KMS-11 (cell line): ENCODE data around the gene CAVIN1.
A peak's percentile ranks its signal among the peaks of the same experiment; 100 is the strongest.
"Not testable (repeated sequence)": the region's sequence is repeated elsewhere in the genome, so short reads cannot be mapped to it uniquely, and the experiment has no call there.

ENCODE experiments used
- H2AFZ ChIP-seq: fragments of 200-600 bp; sonication (generic); 2 replicates; pipeline ENCODE4 v1.6.1; 2016; ENCODE audit warnings: antibody characterized with exemption, mixed run types, low read depth
- H3K27ac ChIP-seq: fragments of 200-600 bp; sonication (generic); 2 replicates; pipeline ENCODE4 v1.6.1; 2016; ENCODE audit warnings: mild to moderate bottlenecking, mixed run types
- H3K27me3 ChIP-seq: fragments of 200-600 bp; sonication (generic); 2 replicates; pipeline ENCODE4 v1.6.1; 2017; ENCODE audit warnings: mild to moderate bottlenecking, low read depth, mixed run types, moderate library complexity; ENCODE audit not compliant: insufficient read depth
- H3K36me3 ChIP-seq: fragments of 200-600 bp; sonication (generic); 2 replicates; pipeline ENCODE4 v1.6.1; 2017; ENCODE audit warnings: mild to moderate bottlenecking, mixed run types; ENCODE audit not compliant: insufficient read depth
- H3K4me1 ChIP-seq: fragments of 200-600 bp; sonication (generic); 2 replicates; pipeline ENCODE4 v1.6.1; 2016; ENCODE audit warnings: mild to moderate bottlenecking, low read depth, mixed run types; ENCODE audit not compliant: poor library complexity, severe bottlenecking
- H3K4me2 ChIP-seq: fragments of 200-600 bp; sonication (generic); 2 replicates; pipeline ENCODE4 v1.7.0; 2016; ENCODE audit warnings: mild to moderate bottlenecking, mixed run types
- H3K4me3 ChIP-seq: fragments of 200-600 bp; sonication (generic); IDR thresholded peaks from 2 replicates; pipeline ENCODE4 v1.6.1; 2017; ENCODE audit warnings: low read depth, low read length, mixed read lengths; ENCODE audit not compliant: insufficient read depth
- H3K79me2 ChIP-seq: fragments of 200-600 bp; sonication (generic); 2 replicates; pipeline ENCODE4 v1.6.1; 2016; ENCODE audit warnings: low read depth, mixed run types; ENCODE audit not compliant: insufficient read depth
- H3K9ac ChIP-seq: fragments of 200-600 bp; sonication (generic); 2 replicates; pipeline ENCODE4 v1.6.1; 2016; ENCODE audit warnings: mild to moderate bottlenecking, mixed run types
- H4K20me1 ChIP-seq: fragments of 200-600 bp; sonication (generic); 2 replicates; pipeline ENCODE4 v1.6.1; 2016; ENCODE audit warnings: mild to moderate bottlenecking, mixed run types; ENCODE audit not compliant: insufficient read depth
- TF ChIP-seq, protein P1 (sequence below): fragments of 200-600 bp; sonication (generic); conservative IDR thresholded peaks from 2 replicates; pipeline ENCODE4 v1.6.1; 2017; ENCODE audit warnings: low read depth, mild to moderate bottlenecking, antibody characterized with exemption, low read length, moderate library complexity, mixed read lengths

CAVIN1 gene

DNA sequence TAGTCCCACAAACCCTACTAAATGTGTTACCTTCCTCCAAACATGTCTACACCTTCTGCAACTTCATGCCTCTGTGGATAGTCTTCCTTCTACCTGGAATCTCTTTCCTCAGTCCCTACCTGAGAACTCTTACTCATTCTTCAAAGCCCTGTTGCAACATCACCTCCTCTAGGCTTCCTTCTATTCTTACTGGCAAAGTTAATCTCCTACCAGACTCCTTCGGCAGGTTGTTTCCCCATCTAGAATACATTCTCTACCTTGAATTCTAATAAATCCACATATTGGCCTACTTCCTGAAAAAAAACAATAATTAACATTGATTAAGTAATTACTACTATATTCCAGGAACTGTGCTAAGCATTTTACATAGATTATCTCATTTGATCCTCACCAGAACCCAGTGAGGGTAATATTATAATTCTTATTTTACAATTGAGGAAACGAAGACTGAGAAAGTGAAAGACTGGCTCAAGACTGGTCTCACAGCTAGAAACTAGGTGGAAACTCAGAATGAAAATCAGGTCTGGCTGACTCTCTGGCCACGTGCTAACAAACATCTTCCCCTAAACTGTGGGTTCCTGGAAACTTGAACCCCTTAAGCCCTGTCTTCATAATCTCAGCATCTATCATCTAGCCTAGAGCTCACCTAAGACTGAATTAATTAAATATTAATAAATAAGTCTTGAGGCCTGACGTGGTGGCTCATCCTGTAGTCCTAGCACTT, 30.2 kb downstream of the CAVIN1 start:
- no peaks in the 10 kb centered on the region for H4K20me1 ChIP-seq
- no peak overlapping the region for H3K27ac ChIP-seq
- no peaks in the 10 kb centered on the region for H3K79me2 ChIP-seq
- no peak overlapping the region for H3K9ac ChIP-seq
- peaks cover 9% of the 10 kb centered on the region for H3K4me1 ChIP-seq
- no peaks in the 10 kb centered on the region for H3K27me3 ChIP-seq
- TF ChIP-seq, protein P1, sequence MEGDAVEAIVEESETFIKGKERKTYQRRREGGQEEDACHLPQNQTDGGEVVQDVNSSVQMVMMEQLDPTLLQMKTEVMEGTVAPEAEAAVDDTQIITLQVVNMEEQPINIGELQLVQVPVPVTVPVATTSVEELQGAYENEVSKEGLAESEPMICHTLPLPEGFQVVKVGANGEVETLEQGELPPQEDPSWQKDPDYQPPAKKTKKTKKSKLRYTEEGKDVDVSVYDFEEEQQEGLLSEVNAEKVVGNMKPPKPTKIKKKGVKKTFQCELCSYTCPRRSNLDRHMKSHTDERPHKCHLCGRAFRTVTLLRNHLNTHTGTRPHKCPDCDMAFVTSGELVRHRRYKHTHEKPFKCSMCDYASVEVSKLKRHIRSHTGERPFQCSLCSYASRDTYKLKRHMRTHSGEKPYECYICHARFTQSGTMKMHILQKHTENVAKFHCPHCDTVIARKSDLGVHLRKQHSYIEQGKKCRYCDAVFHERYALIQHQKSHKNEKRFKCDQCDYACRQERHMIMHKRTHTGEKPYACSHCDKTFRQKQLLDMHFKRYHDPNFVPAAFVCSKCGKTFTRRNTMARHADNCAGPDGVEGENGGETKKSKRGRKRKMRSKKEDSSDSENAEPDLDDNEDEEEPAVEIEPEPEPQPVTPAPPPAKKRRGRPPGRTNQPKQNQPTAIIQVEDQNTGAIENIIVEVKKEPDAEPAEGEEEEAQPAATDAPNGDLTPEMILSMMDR: no peak
- no peak overlapping the region for H3K4me3 ChIP-seq
- no peak overlapping the region for H3K4me2 ChIP-seq
- H2AFZ ChIP-seq: no peak overlapping the region
- no peaks in the 10 kb centered on the region for H3K36me3 ChIP-seq

DNA sequence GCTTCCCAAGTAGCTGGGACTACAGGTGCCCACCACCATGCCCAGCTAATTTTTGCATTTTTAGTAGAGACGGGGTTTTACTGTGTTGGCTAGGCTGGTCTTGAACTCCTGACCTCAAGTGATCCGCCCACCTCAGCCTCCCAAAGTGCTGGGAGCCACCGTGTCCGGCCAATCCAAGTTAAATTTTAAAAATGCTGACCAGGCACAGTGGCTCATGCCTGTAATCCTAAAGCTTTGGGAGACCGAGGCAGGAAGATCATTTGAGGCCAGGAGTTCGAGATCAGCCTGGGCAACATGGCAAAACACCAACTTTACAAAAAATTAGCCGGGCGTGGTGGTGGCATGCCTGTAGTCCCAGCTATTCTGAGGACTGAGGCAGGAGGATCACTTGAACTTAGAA, 31.6 kb downstream of the CAVIN1 start:
- not testable (repeated sequence) for H3K4me3 ChIP-seq
- H3K4me1 ChIP-seq: peaks cover 21% of the 10 kb centered on the region

DNA sequence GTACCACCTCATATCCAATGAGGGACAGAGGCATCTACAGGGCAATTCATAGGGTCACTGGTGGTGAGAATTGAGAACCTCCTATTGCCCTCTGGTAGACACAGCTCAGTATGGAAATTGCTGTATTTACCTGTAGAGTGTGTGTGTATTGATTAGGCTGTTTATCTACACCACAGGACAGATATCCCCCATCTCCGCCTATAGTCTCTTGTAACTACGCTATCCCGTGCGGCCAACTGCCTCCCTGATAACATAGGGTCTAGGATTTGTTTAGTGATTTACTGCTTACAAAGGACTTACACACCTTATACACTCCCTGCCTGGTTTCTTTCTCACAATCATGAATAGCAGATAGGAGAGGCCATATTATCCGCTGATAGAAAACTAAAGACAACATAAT, 33.2 kb downstream of the CAVIN1 start:
- Histone ChIP-seq H3K4me1 (peaks cover 23% of the 10 kb centered on the region), H4K20me1 (no peaks in the 10 kb centered on the region), H3K79me2 (peaks cover 16% of the 10 kb centered on the region; the same call in 1 of the 2 replicates), H3K9ac (no peak overlapping the region), H3K27ac (no peak overlapping the region), H3K36me3 (no peaks in the 10 kb centered on the region), H3K4me3 (no peak overlapping the region), H3K4me2 (no peak overlapping the region), H2AFZ (no peak overlapping the region), H3K27me3 (no peaks in the 10 kb centered on the region)
- TF ChIP-seq, protein P1: no peak

More for the DNA sequence above, 31.6 kb downstream of the CAVIN1 start:
- not testable (repeated sequence) for H4K20me1 ChIP-seq, H3K9ac ChIP-seq, H3K27me3 ChIP-seq, H3K4me2 ChIP-seq, H3K36me3 ChIP-seq, H3K27ac ChIP-seq, H2AFZ ChIP-seq
- H3K79me2 ChIP-seq: peaks cover 10% of the 10 kb centered on the region; the same call in 1 of the 2 replicates

DNA sequence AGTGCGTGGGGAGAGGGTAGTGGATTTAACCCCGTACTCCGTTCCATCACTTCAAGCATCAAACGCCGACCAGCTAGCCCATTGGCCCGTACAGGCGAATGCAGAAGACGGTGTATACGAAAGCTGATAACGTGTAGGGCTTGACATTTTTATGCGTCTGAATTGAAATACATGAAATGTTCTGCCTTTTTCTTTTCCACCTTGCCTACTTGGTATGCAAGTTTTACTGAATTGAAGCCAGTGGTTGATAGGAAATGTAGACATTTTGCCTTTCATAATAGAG, 34.0 kb downstream of the CAVIN1 start:
- H3K79me2 ChIP-seq: peaks cover 21% of the 10 kb centered on the region; the same call in 1 of the 2 replicates
- TF ChIP-seq, protein P1: no peak
- no peaks in the 10 kb centered on the region for H4K20me1 ChIP-seq
- no peak overlapping the region; the same call in 1 of the 2 replicates for H3K9ac ChIP-seq
- peak overlapping the region; percentile 55 for H3K4me2 ChIP-seq
- H3K4me3 ChIP-seq: no peak overlapping the region
- no peaks in the 10 kb centered on the region for H3K27me3 ChIP-seq
- no peak overlapping the region for H3K27ac ChIP-seq
- H3K4me1 ChIP-seq: peaks cover 23% of the 10 kb centered on the region
- peak overlapping the region; percentile 83 for H2AFZ ChIP-seq
- no peaks in the 10 kb centered on the region for H3K36me3 ChIP-seq
